Measurements from ENCODE around the gene KCNK4. TPM values are rescaled to one million over a fixed set of nuclear protein-coding genes. Genes with fewer than 3 reads are reported as not detected.
A peak's percentile ranks its signal among the peaks of the same experiment; 100 is the strongest.

KCNK4 gene
- total and polyA plus RNA-seq, 2 experiments from 2014 or later = 0.13 TPM; not detected in 1

DNA sequence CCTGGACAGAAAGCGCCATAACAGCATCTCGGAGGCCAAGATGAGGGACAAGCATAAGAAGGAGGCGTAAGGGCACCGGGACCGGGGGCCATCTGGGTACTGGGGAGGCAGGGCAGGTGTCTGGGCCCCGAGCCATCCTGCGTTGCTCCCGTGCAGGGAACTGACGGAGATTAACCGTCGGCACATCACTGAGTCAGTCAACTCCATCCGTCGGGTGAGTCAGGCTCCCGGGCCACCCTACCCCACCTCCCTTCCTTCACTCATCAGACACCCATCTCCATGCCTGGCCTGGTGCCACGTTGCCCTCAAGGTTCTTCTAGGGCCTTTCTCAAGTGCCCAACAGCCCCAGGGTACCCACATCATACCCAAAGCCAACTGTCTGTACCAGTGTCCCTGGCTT, 24.8 kb upstream of the KCNK4 start:
- H3K9me2 ChIP-seq (ENCODE audit: insufficient read depth) = no peaks in the 10 kb centered on the region
- no peak overlapping the region for H3K9ac ChIP-seq
- no peak overlapping the region for H3K4me3 ChIP-seq
- no peak overlapping the region for H3K4me2 ChIP-seq (ENCODE audit: unreplicated experiment)
- peaks cover 17% of the 10 kb centered on the region for H3K4me1 ChIP-seq (ENCODE audit: insufficient read depth)
- H3K27me3 ChIP-seq (replicated peaks; ENCODE audit: insufficient read depth) = no peaks in the 10 kb centered on the region
- no peaks in the 10 kb centered on the region for H3K79me2 ChIP-seq (ENCODE audit: insufficient read depth)
- no peak overlapping the region for H2AFZ ChIP-seq
- H4K20me1 ChIP-seq (ENCODE audit: insufficient read depth) = no peaks in the 10 kb centered on the region
- TF ChIP-seq EZH2phosphoT487 (IDR thresholded peaks at IDR 0.05; ENCODE audit: insufficient read depth, low read depth) = no peak
- TF ChIP-seq EZH2 (IDR thresholded peaks at IDR 0.05; ENCODE audit: insufficient read depth, poor library complexity, severe bottlenecking) = no peak
- H3F3A ChIP-seq (ENCODE audit: insufficient read depth) = peaks cover 12% of the 10 kb centered on the region
- DNase-seq = peak; percentile 38
- no peaks in the 10 kb centered on the region for H3K9me3 ChIP-seq (ENCODE audit: low read depth)
- no peak overlapping the region for H3K27ac ChIP-seq
- in situ Hi-C loops (cut with MboI) = no loop called here
- peaks cover 7% of the 10 kb centered on the region; the same call in 1 of the 2 replicates for H3K36me3 ChIP-seq (ENCODE audit: low read depth)
- WGBS, 2 experiments (ENCODE audit: low coverage in 1 of 2, low lambda C conversion rate in 2 of 2, missing lambda C conversion rate in 2 of 2) = 69 to 77% methylated on average over 13 to 15 of the region's 15 CpGs

DNA sequence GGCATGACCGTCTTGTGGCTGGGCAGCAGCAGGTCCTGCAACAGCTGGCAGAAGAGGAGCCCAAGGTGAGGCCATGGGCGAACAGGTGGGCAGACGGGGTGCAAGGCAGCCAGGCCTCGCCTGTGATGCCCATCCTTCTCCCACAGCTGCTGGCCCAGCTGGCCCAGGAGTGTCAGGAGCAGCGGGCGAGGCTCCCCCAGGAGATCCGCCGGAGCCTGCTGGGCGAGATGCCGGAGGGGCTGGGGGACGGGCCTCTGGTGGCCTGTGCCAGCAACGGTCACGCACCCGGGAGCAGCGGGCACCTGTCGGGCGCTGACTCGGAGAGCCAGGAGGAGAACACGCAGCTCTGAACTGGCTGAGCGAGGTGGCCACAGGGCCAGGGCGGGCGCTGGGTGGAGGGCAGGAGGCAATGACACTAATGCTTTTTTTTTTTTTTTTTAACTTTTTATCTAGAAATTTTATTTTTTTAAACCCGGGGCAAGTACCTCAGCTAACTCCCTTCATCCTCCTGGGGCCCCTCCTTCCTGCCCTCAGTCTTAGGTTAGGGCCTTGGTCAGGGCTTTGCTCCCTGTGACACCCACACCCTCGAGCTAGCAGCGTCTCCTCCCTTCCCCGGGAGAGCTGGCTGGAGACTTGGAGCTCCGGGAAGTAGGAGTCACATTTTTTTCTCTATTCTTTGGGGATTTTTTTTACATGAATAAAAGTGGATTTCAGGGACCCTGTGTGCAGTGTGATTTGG, 23.7 kb upstream of the KCNK4 start:
- peak; percentile 48 for DNase-seq
- Histone ChIP-seq H3K9me3 (ENCODE audit: low read depth) (no peaks in the 10 kb centered on the region), H3K9me2 (ENCODE audit: insufficient read depth) (no peaks in the 10 kb centered on the region), H3K36me3 (ENCODE audit: low read depth) (peaks cover 7% of the 10 kb centered on the region; the same call in 1 of the 2 replicates), H3K27ac (peak overlapping the region; percentile 83), H2AFZ (no peak overlapping the region), H3F3A (ENCODE audit: insufficient read depth) (peaks cover 19% of the 10 kb centered on the region), H3K4me2 (ENCODE audit: unreplicated experiment) (no peak overlapping the region), H3K27me3 (replicated peaks; ENCODE audit: insufficient read depth) (no peaks in the 10 kb centered on the region), H3K4me3 (no peak overlapping the region), H3K4me1 (ENCODE audit: insufficient read depth) (peaks cover 23% of the 10 kb centered on the region), H3K79me2 (ENCODE audit: insufficient read depth) (peaks cover 10% of the 10 kb centered on the region), H3K9ac (peak overlapping the region; percentile 84; the same call in 1 of the 2 replicates), H4K20me1 (ENCODE audit: insufficient read depth) (no peaks in the 10 kb centered on the region)
- TF ChIP-seq EZH2phosphoT487 (IDR thresholded peaks at IDR 0.05; ENCODE audit: insufficient read depth, low read depth) = no peak
- no peak for TF ChIP-seq EZH2 (IDR thresholded peaks at IDR 0.05; ENCODE audit: insufficient read depth, poor library complexity, severe bottlenecking)
- WGBS, 2 experiments (ENCODE audit: low coverage in 1 of 2, low lambda C conversion rate in 2 of 2, missing lambda C conversion rate in 2 of 2) = 79% methylated on average over 25 to 27 of the region's 27 CpGs
- in situ Hi-C loops (cut with MboI) = no loop called here

DNA sequence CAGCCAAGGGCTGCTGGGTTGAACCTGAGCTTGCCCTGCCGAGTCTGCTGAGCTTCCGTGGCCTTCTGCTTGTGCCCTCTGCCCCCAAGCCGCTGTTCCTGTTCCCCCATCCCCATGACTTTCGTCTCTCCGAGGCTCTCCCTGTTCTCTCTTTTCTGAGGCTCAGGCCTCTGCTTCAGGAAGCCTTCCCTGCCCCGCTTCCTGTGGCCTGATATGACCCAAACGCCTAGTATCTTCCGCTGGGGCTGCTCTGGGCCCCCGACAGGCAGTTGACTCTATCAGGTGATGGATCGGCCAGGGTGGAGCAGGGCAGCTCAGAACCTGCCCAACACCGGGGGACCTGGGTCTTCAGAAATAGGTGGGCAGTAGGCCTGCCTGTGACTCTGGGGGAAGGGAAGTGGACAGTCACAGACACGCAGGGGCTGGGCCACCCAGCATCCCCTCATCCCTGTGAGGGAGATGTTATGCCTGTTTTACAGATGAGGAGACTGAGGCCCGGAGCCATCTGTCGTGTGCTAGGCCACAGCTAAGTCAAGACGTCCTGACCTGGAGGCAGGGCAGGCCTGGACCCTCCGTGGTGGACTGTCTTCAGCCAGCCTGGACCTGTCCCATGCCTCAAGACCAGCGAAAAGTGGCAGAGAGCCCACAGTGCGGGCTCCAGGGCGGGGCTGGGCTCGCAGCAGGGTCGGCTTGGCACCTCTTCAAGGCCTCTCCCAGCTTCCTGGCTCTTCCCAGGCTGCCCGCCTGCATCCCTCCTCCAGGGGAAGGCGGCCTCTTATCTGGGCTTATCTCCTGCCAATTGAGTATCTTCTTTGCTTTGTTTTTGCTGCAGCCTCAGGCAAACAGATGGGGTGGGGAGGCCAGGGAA, 22.8 kb upstream of the KCNK4 start:
- no peaks in the 10 kb centered on the region for H3K27me3 ChIP-seq (replicated peaks; ENCODE audit: insufficient read depth)
- 54 to 56% methylated on average over 22 of the region's 23 CpGs for WGBS, 2 experiments (ENCODE audit: low coverage in 1 of 2, low lambda C conversion rate in 2 of 2, missing lambda C conversion rate in 2 of 2)
- H3K27ac ChIP-seq = peak overlapping the region; percentile 83
- no peak for DNase-seq
- peaks cover 19% of the 10 kb centered on the region for H3K79me2 ChIP-seq (ENCODE audit: insufficient read depth)
- no peak overlapping the region for H2AFZ ChIP-seq
- peaks cover 23% of the 10 kb centered on the region for H3F3A ChIP-seq (ENCODE audit: insufficient read depth)
- TF ChIP-seq EZH2 (IDR thresholded peaks at IDR 0.05; ENCODE audit: insufficient read depth, poor library complexity, severe bottlenecking) (no peak), EZH2phosphoT487 (IDR thresholded peaks at IDR 0.05; ENCODE audit: insufficient read depth, low read depth) (no peak)
- in situ Hi-C loops (cut with MboI) = no loop called here
- peak overlapping the region; percentile 83 for H3K4me2 ChIP-seq (ENCODE audit: unreplicated experiment)
- H3K4me3 ChIP-seq = peak overlapping the region; percentile 75
- peaks cover under 1% of the 10 kb centered on the region; the same call in 1 of the 2 replicates for H3K36me3 ChIP-seq (ENCODE audit: low read depth)
- H3K4me1 ChIP-seq (ENCODE audit: insufficient read depth) = peaks cover 23% of the 10 kb centered on the region
- H4K20me1 ChIP-seq (ENCODE audit: insufficient read depth) = no peaks in the 10 kb centered on the region
- no peaks in the 10 kb centered on the region for H3K9me3 ChIP-seq (ENCODE audit: low read depth)
- peak overlapping the region; percentile 84 for H3K9ac ChIP-seq
- no peaks in the 10 kb centered on the region for H3K9me2 ChIP-seq (ENCODE audit: insufficient read depth)

DNA sequence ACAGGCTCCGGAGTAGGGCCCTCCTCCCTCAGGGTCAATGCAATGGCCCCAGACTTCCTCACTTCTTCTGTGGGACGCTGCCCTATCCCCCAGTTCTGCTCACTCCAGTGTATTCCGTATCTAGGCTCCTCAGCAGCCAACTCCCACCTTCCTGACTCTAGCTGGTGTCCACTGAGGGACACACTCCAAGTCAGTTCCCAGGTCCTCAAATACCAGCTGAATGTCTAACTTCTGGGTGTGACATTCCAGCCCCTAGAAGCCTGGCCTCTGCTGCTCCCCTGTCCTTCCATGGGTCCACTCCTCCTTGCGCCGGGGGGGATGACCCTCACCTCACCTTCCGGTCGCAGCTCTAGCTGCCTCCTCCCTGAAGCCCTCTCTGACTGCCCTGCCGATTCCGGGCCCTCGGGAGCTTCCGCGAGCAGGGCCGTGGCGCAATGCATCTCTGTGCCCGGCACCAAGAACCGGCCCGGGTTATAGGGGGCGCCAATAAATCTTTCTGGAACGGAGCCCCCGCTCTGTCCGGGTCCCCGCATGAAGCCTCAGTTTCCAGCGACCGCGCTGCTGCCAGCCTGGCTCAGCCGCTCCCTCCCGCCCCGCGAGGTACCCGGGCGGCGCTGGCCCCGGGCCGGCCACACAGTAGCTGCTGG, 22.1 kb upstream of the KCNK4 start:
- H3K27ac ChIP-seq = peak overlapping the region; percentile 83
- no peaks in the 10 kb centered on the region for H4K20me1 ChIP-seq (ENCODE audit: insufficient read depth)
- H3K79me2 ChIP-seq (ENCODE audit: insufficient read depth) = peaks cover 24% of the 10 kb centered on the region
- no peaks in the 10 kb centered on the region; the same call in 1 of the 2 replicates for H3K36me3 ChIP-seq (ENCODE audit: low read depth)
- no peaks in the 10 kb centered on the region for H3K9me2 ChIP-seq (ENCODE audit: insufficient read depth)
- H2AFZ ChIP-seq = peak overlapping the region; percentile 54
- H3K9ac ChIP-seq = peak overlapping the region; percentile 84
- peak overlapping the region; percentile 75 for H3K4me3 ChIP-seq
- 3% methylated on average over 18 to 32 of the region's 34 CpGs for WGBS, 2 experiments (ENCODE audit: low coverage in 1 of 2, low lambda C conversion rate in 2 of 2, missing lambda C conversion rate in 2 of 2)
- H3F3A ChIP-seq (ENCODE audit: insufficient read depth) = peaks cover 23% of the 10 kb centered on the region
- H3K9me3 ChIP-seq (ENCODE audit: low read depth) = no peaks in the 10 kb centered on the region
- no peaks in the 10 kb centered on the region for H3K27me3 ChIP-seq (replicated peaks; ENCODE audit: insufficient read depth)
- in situ Hi-C loops (cut with MboI) = no loop called here
- TF ChIP-seq EZH2 (IDR thresholded peaks at IDR 0.05; ENCODE audit: insufficient read depth, poor library complexity, severe bottlenecking) (no peak), EZH2phosphoT487 (IDR thresholded peaks at IDR 0.05; ENCODE audit: insufficient read depth, low read depth) (no peak)
- peaks cover 23% of the 10 kb centered on the region for H3K4me1 ChIP-seq (ENCODE audit: insufficient read depth)
- DNase-seq = peak; percentile 75
- H3K4me2 ChIP-seq (ENCODE audit: unreplicated experiment) = peak overlapping the region; percentile 83
